HCT116 (cell line): ENCODE results near the gene CST11. TPM values are rescaled to one million over a fixed set of nuclear protein-coding genes. Genes with fewer than 3 reads are reported as not detected.

Experiments used
- ATAC-seq: fragments of 200-7000 bp; cut with Tn5 transposase; 2 replicates; pipeline ENCODE4 v1.9.1; 2020; ENCODE audit warnings: mild to moderate bottlenecking, moderate library complexity
- BruUV-seq: library from RNA; stranded (reverse); fragments of 400-500 nt; replicated peaks from 2 replicates; lab custom pipeline; 2021; lab: Mats Ljungman, UMichigan
- CTCF ChIA-PET: fragments of 300-600 bp; sonication (Branson Sonifier 250); formaldehyde crosslinking; loops from one replicate; lab custom pipeline; 2021; ENCODE audit warnings: antibody characterized with exemption; lab: Charles Lee
- POLR2A ChIA-PET: fragments of 300-600, 350-600 bp; sonication (Branson Sonifier 250); formaldehyde crosslinking; loops from one replicate; lab custom pipeline; 2021; ENCODE audit warnings: antibody characterized with exemption; lab: Charles Lee
- RAD21 ChIA-PET, 2 experiments: fragments of 300-600 bp; sonication (Branson Sonifier 250); formaldehyde crosslinking; loops; one replicate each; lab custom pipeline; 2023; ENCODE audit warnings: low total read pairs in 2 of 2; ENCODE audit not compliant: uncharacterized antibody in 2 of 2, unreplicated experiment in 2 of 2, low non-redundant PET in 1 of 2; lab: Charles Lee
- DNase-seq: peaks from one replicate; pipeline ENCODE4 v3.0.0-alpha.2; 2010; ENCODE audit warnings: low read depth, low spot score
- H2AFZ ChIP-seq: fragments of 200-600 bp; shearing (Covaris generic), sonication (generic); 2 replicates; pipeline ENCODE4 v1.6.1; 2017; ENCODE audit warnings: low read depth, mixed run types, mixed read lengths, antibody characterized with exemption, low read length; ENCODE audit not compliant: poor library complexity, severe bottlenecking
- H3K27ac ChIP-seq: 2 replicates; pipeline ENCODE4 v1.5.1; 2012; ENCODE audit warnings: low read depth, low read length
- H3K27me3 ChIP-seq: fragments of 200-600 bp; sonication (generic); 2 replicates; pipeline ENCODE4 v1.6.1; 2016; ENCODE audit warnings: mixed run types, low read length, mixed read lengths; ENCODE audit not compliant: insufficient read depth
- H3K36me3 ChIP-seq, 2 experiments: fragments of 200-500 bp in 1 of 2; fragments of 200-600 bp in 1 of 2; sonication (Bioruptor generic) in 1 of 2; sonication (generic) in 1 of 2; 2 replicates each; pipeline versions ENCODE4 v1.5.1 to v1.6.1; 2014 to 2016; ENCODE audit warnings: low read length in 2 of 2, inconsistent platforms in 1 of 2, mixed read lengths in 1 of 2, mixed run types in 1 of 2; ENCODE audit not compliant: insufficient read depth in 2 of 2, control insufficient read depth in 1 of 2
- H3K4me1 ChIP-seq, 2 experiments: fragments of 200-600 bp in 1 of 2; sonication (generic) in 1 of 2; 2 replicates each; pipeline versions ENCODE4 v1.5.1 to v1.6.1; 2012 to 2017; ENCODE audit warnings: low read length in 2 of 2, inconsistent platforms in 1 of 2, mild to moderate bottlenecking in 1 of 2, mixed read lengths in 1 of 2, mixed run types in 1 of 2, moderate library complexity in 1 of 2; ENCODE audit not compliant: insufficient read depth in 2 of 2, control insufficient read depth in 1 of 2
- H3K4me2 ChIP-seq: fragments of 200-600 bp; sonication (generic); 2 replicates; pipeline ENCODE4 v1.6.1; 2017; ENCODE audit warnings: mixed run types, low read length, mixed read lengths
- H3K4me3 ChIP-seq, 2 experiments: fragments of 200-600 bp in 1 of 2; sonication (generic) in 1 of 2; replicated peaks in 1 of 2; 2 replicates each; pipeline ENCODE4 v1.5.1; 2011 to 2016; ENCODE audit warnings: low read length in 2 of 2, control low read depth in 1 of 2, low read depth in 1 of 2, mild to moderate bottlenecking in 1 of 2, mixed read lengths in 1 of 2, mixed run types in 1 of 2
- H3K79me2 ChIP-seq: fragments of 200-600 bp; sonication (generic); 2 replicates; pipeline ENCODE4 v1.6.1; 2017; ENCODE audit warnings: mild to moderate bottlenecking, mixed run types, low read length, moderate library complexity, mixed read lengths; ENCODE audit not compliant: insufficient read depth
- H3K9ac ChIP-seq: fragments of 200-600 bp; sonication (generic); 2 replicates; pipeline ENCODE4 v1.6.1; 2016; ENCODE audit warnings: low read length, mixed read lengths
- H3K9me2 ChIP-seq: fragments of 200-600 bp; sonication (generic), shearing (Covaris generic); 2 replicates; pipeline ENCODE4 v1.6.1; 2017; ENCODE audit warnings: mixed run types, mild to moderate bottlenecking, moderate library complexity; ENCODE audit not compliant: insufficient read depth
- H3K9me3 ChIP-seq, 2 experiments: fragments of 200-500 bp in 1 of 2; fragments of 200-600 bp in 1 of 2; sonication (Bioruptor generic) in 1 of 2; sonication (generic) in 1 of 2; 2 replicates each; pipeline ENCODE4 v1.6.1; 2014 to 2017; ENCODE audit warnings: low read length in 2 of 2, mixed read lengths in 2 of 2, inconsistent platforms in 1 of 2, low read depth in 1 of 2, mild to moderate bottlenecking in 1 of 2, mixed run types in 1 of 2, moderate library complexity in 1 of 2; ENCODE audit not compliant: control insufficient read depth in 1 of 2, insufficient read depth in 1 of 2
- H4K20me1 ChIP-seq: fragments of 200-600 bp; sonication (generic), shearing (Covaris generic); 2 replicates; pipeline ENCODE4 v1.6.1; 2017; ENCODE audit warnings: mixed run types, mild to moderate bottlenecking, moderate library complexity; ENCODE audit not compliant: insufficient read depth
- CBX3 ChIP-seq: IDR thresholded peaks from 2 replicates; pipeline ENCODE4 v1.6.1; 2012; ENCODE audit warnings: low read depth
- CEBPB ChIP-seq: IDR thresholded peaks from 2 replicates; pipeline ENCODE4 v1.6.1; 2012; ENCODE audit warnings: low read depth
- CTCF ChIP-seq, 3 experiments: fragments of 200-600 bp in 1 of 3; sonication (generic) in 1 of 3; IDR thresholded peaks in 2 of 3; conservative IDR thresholded peaks in 1 of 3; 2 replicates each; pipeline ENCODE4 v1.5.1; 2012 to 2017; ENCODE audit warnings: low read depth in 2 of 3, low read length in 2 of 3, antibody characterized with exemption in 1 of 3, borderline replicate concordance in 1 of 3, control low read depth in 1 of 3, mild to moderate bottlenecking in 1 of 3, mixed read lengths in 1 of 3, mixed run types in 1 of 3, moderate library complexity in 1 of 3; ENCODE audit not compliant: insufficient read depth in 1 of 3
- EGR1 ChIP-seq: IDR thresholded peaks from 2 replicates; pipeline ENCODE4 v1.6.1; 2012; ENCODE audit warnings: low read depth
- ELF1 ChIP-seq: IDR thresholded peaks from 2 replicates; pipeline ENCODE4 v1.6.1; 2012; ENCODE audit warnings: low read depth, borderline replicate concordance
- POLR2A ChIP-seq: IDR thresholded peaks from 2 replicates; pipeline ENCODE4 v1.7.0; 2011; ENCODE audit warnings: borderline replicate concordance; ENCODE audit not compliant: insufficient read depth, insufficient read length; ENCODE audit errors: extremely low read depth
- REST ChIP-seq: IDR thresholded peaks from 2 replicates; pipeline ENCODE4 v1.6.1; 2012; ENCODE audit warnings: low read depth
- ZBTB33 ChIP-seq: IDR thresholded peaks from 2 replicates; pipeline ENCODE4 v1.6.1; 2011; ENCODE audit warnings: mild to moderate bottlenecking, low read length, moderate library complexity; ENCODE audit not compliant: insufficient replicate concordance; ENCODE audit errors: extremely low read depth
- intact Hi-C: fragments of 100-400 bp; cut with micrococcal nuclease; formaldehyde crosslinking; loops from 2 replicates; pipeline ENCODE4 v1.10.0; 2022
- total RNA-seq: library from RNA; stranded (reverse); gene quantifications from one replicate; pipeline ENCODE4 v1.2.1, GENCODE V29; 2021; ENCODE audit not compliant: unreplicated experiment

CST11 gene
- total RNA-seq, 1 experiment from 2014 or later, result not detected

GRCh38 chr20:23404196-23404595 is 48.5 kb downstream of the CST11 start:
- ChIA-PET CTCF (no interaction called here), RAD21 (no interaction called here), POLR2A (no interaction called here)
- Histone ChIP-seq H3K4me2 (no peak overlapping the region), H4K20me1 (peaks cover 5% of the 10 kb centered on the region; the same call in 1 of the 2 replicates), H3K9ac (no peak overlapping the region), H3K4me3 (no peak overlapping the region), H3K9me3 (no peaks in the 10 kb centered on the region), H3K4me1 (no peaks in the 10 kb centered on the region), H3K9me2 (no peaks in the 10 kb centered on the region), H3K27ac (no peak overlapping the region), H3K79me2 (peaks cover 43% of the 10 kb centered on the region), H3K27me3 (no peaks in the 10 kb centered on the region), H3K36me3 (no peaks in the 10 kb centered on the region; a peak in 1 of 4 replicates), H2AFZ (no peak overlapping the region)
- ATAC-seq (no peak), DNase-seq (no peak)
- intact Hi-C loops, result no loop called here
- TF ChIP-seq CBX3, result no peak
- no TSS peak for BruUV-seq

- no TSS peak for BruUV-seq
Measured at GRCh38 chr20:23403751-23404150, 48.9 kb downstream of the CST11 start.

More at GRCh38 chr20:23403751-23404150, 48.9 kb downstream of the CST11 start:
- H3K9me2 ChIP-seq, result no peaks in the 10 kb centered on the region
- no peak for DNase-seq
- no peaks in the 10 kb centered on the region for H3K9me3 ChIP-seq
- intact Hi-C loops, result no loop called here
- no peak overlapping the region for H2AFZ ChIP-seq
- H3K9ac ChIP-seq, result no peak overlapping the region
- no peak for ATAC-seq
- RAD21 ChIA-PET, result no interaction called here
- POLR2A ChIA-PET, result no interaction called here
- no peak overlapping the region for H3K27ac ChIP-seq
- H3K4me2 ChIP-seq, result no peak overlapping the region
- H3K36me3 ChIP-seq, result no peaks in the 10 kb centered on the region; a peak in 1 of 4 replicates
- no peak overlapping the region for H3K4me3 ChIP-seq
- TF ChIP-seq ELF1, result no peak
- TF ChIP-seq POLR2A, result no peak
- no peak for TF ChIP-seq CEBPB
- no peak for TF ChIP-seq CTCF (IDR thresholded peaks at IDR 0.05 in 2 of 3, conservative IDR thresholded peaks at IDR 0.05 in 1 of 3; ENCODE audit: borderline replicate concordance in 1 of 3, insufficient read depth in 1 of 3, low read depth in 2 of 3, low read length in 2 of 3)
- no peak for TF ChIP-seq ZBTB33
- no peak for TF ChIP-seq REST
- TF ChIP-seq EGR1, result no peak
- H3K27me3 ChIP-seq, result no peaks in the 10 kb centered on the region
- CTCF ChIA-PET, result no interaction called here
- H3K79me2 ChIP-seq, result peaks cover 38% of the 10 kb centered on the region
- no peaks in the 10 kb centered on the region for H3K4me1 ChIP-seq
- peaks cover 5% of the 10 kb centered on the region; the same call in 1 of the 2 replicates for H4K20me1 ChIP-seq
